SK-N-SH treated with all-trans-retinoic acid at 6 μM for 48 hours (cell line): Measurements from ENCODE around the gene TET3.

ENCODE experiments used
- ATAC-seq: fragments of 200-7000 bp; cut with Tn5 transposase; 3 replicates; pipeline ENCODE4 v1.9.1; 2020; ENCODE audit warnings: mild to moderate bottlenecking, moderate library complexity
- ARNTL ChIP-seq: fragments of 450-650 bp; formaldehyde crosslinking; IDR thresholded peaks from 2 replicates; pipeline ENCODE4 v1.5.0; 2020; ENCODE audit warnings: low read depth, mild to moderate bottlenecking, moderate library complexity, borderline replicate concordance
- BACH2 ChIP-seq: fragments of 250-450 bp; sonication (Bioruptor Pico); IDR thresholded peaks from 2 replicates; pipeline ENCODE4 v1.9.0; 2021; ENCODE audit warnings: mild to moderate bottlenecking, borderline replicate concordance
- CREB5 ChIP-seq: fragments of 250-450 bp; sonication (Bioruptor Pico); IDR thresholded peaks from 2 replicates; pipeline ENCODE4 v1.5.1; 2020; ENCODE audit warnings: low read depth, mild to moderate bottlenecking, moderate library complexity
- CSDC2 ChIP-seq: fragments of 250-450 bp; sonication (Bioruptor Pico); IDR thresholded peaks from 2 replicates; pipeline ENCODE4 v1.5.0; 2020; ENCODE audit warnings: mild to moderate bottlenecking, moderate library complexity
- ESRRG ChIP-seq: fragments of 250-450 bp; sonication (Bioruptor Pico); IDR thresholded peaks from 2 replicates; pipeline ENCODE4 v1.6.1; 2021; ENCODE audit warnings: mild to moderate bottlenecking
- GLIS3 ChIP-seq: fragments of 250-450 bp; sonication (Bioruptor Pico); IDR thresholded peaks from 2 replicates; pipeline ENCODE4 v1.5.0; 2020; ENCODE audit warnings: mild to moderate bottlenecking, moderate library complexity
- ISL1 ChIP-seq: fragments of 250-450 bp; sonication (Bioruptor Pico); IDR thresholded peaks from 2 replicates; pipeline ENCODE4 v2.1.2; 2022; ENCODE audit warnings: mild to moderate bottlenecking, moderate library complexity
- OSR1 ChIP-seq: fragments of 250-450 bp; sonication (Bioruptor Pico); IDR thresholded peaks from 2 replicates; pipeline ENCODE4 v1.8.0; 2022; ENCODE audit warnings: moderate library complexity, mild to moderate bottlenecking, inconsistent platforms
- PATZ1 ChIP-seq: fragments of 250-450 bp; sonication (Bioruptor Pico); IDR thresholded peaks from 2 replicates; pipeline ENCODE4 v1.8.0; 2020; ENCODE audit warnings: mild to moderate bottlenecking, moderate library complexity, borderline replicate concordance
- PPARA ChIP-seq: fragments of 250-450 bp; sonication (Bioruptor Pico); IDR thresholded peaks from 2 replicates; pipeline ENCODE4 v1.5.0; 2020; ENCODE audit warnings: mild to moderate bottlenecking, borderline replicate concordance
- RARB ChIP-seq: fragments of 250-450 bp; sonication (Bioruptor Pico); IDR thresholded peaks from 2 replicates; pipeline ENCODE4 v1.8.0; 2021; ENCODE audit warnings: mild to moderate bottlenecking, moderate library complexity
- SNAI2 ChIP-seq: fragments of 250-450 bp; sonication (Bioruptor Pico); IDR thresholded peaks from 2 replicates; pipeline ENCODE4 v1.5.0; 2020; ENCODE audit warnings: mild to moderate bottlenecking, moderate library complexity
- TCF4 ChIP-seq: fragments of 250-450 bp; sonication (Bioruptor Pico); IDR thresholded peaks from 2 replicates; pipeline ENCODE4 v1.8.0; 2021; ENCODE audit warnings: mild to moderate bottlenecking, moderate library complexity, borderline replicate concordance
- TOX ChIP-seq: fragments of 250-450 bp; sonication (Bioruptor Pico); IDR thresholded peaks from 2 replicates; pipeline ENCODE4 v1.8.0; 2021; ENCODE audit warnings: mild to moderate bottlenecking, moderate library complexity, borderline replicate concordance
- TSHZ2 ChIP-seq: fragments of 250-450 bp; sonication (Bioruptor Pico); IDR thresholded peaks from 2 replicates; pipeline ENCODE4 v1.5.0; 2020; ENCODE audit warnings: mild to moderate bottlenecking, moderate library complexity
- ZC3H10 ChIP-seq: fragments of 250-450 bp; sonication (Bioruptor Pico); IDR thresholded peaks from 2 replicates; pipeline ENCODE4 v1.5.1; 2021; ENCODE audit warnings: mild to moderate bottlenecking, moderate library complexity
- ZFP3 ChIP-seq: fragments of 250-450 bp; sonication (Bioruptor Pico); IDR thresholded peaks from 2 replicates; pipeline ENCODE4 v1.5.0; 2020; ENCODE audit warnings: mild to moderate bottlenecking, moderate library complexity
- ZFP30 ChIP-seq: fragments of 450-650 bp; formaldehyde crosslinking; IDR thresholded peaks from 2 replicates; pipeline ENCODE4 v1.5.0; 2022; ENCODE audit warnings: mild to moderate bottlenecking, moderate library complexity
- ZNF70 ChIP-seq: fragments of 450-650 bp; formaldehyde crosslinking; IDR thresholded peaks from 2 replicates; pipeline ENCODE4 v1.5.0; 2020; ENCODE audit warnings: mild to moderate bottlenecking, moderate library complexity
- TF ChIP-seq, protein P1 (sequence below): fragments of 250-450 bp; sonication (Bioruptor Pico); IDR thresholded peaks from 2 replicates; pipeline ENCODE4 v1.5.1; 2021; ENCODE audit warnings: mild to moderate bottlenecking, moderate library complexity
- TF ChIP-seq, protein P2 (sequence below): fragments of 250-450 bp; sonication (Bioruptor Pico); IDR thresholded peaks from 2 replicates; pipeline ENCODE4 v1.8.0; 2021; ENCODE audit warnings: low read depth, mild to moderate bottlenecking, moderate library complexity, borderline replicate concordance

Gene TET3

DNA sequence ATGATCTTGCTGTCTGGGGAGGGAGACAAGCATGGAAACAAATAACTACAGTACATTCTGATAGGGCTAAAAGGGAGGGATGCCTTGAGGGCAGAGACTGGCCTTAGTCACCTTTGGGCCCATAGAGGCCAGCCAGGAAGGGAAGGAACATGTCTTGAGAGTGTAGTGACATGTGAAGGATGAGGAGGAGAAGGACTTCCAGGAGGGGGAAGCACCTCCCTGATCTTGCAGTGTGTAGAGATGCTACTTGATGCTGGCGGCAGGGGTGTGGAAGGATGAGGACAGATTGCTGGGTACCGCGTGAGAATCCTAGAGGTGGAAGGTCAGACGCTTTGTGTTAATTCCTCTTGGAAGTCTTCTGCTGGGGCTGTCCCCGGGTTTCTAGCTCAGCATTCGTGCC is 13.1 kb downstream of the TET3 start:
- TF ChIP-seq TCF4 (CRISPR knock-in tag): no peak
- TF ChIP-seq ARNTL (CRISPR knock-in tag): no peak
- no peak for TF ChIP-seq CREB5 (CRISPR knock-in tag)
- no peak for TF ChIP-seq TOX (CRISPR knock-in tag)
- TF ChIP-seq, protein P1, sequence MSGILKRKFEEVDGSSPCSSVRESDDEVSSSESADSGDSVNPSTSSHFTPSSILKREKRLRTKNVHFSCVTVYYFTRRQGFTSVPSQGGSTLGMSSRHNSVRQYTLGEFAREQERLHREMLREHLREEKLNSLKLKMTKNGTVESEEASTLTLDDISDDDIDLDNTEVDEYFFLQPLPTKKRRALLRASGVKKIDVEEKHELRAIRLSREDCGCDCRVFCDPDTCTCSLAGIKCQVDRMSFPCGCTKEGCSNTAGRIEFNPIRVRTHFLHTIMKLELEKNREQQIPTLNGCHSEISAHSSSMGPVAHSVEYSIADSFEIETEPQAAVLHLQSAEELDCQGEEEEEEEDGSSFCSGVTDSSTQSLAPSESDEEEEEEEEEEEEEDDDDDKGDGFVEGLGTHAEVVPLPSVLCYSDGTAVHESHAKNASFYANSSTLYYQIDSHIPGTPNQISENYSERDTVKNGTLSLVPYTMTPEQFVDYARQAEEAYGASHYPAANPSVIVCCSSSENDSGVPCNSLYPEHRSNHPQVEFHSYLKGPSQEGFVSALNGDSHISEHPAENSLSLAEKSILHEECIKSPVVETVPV: no peak
- TF ChIP-seq, protein P2, sequence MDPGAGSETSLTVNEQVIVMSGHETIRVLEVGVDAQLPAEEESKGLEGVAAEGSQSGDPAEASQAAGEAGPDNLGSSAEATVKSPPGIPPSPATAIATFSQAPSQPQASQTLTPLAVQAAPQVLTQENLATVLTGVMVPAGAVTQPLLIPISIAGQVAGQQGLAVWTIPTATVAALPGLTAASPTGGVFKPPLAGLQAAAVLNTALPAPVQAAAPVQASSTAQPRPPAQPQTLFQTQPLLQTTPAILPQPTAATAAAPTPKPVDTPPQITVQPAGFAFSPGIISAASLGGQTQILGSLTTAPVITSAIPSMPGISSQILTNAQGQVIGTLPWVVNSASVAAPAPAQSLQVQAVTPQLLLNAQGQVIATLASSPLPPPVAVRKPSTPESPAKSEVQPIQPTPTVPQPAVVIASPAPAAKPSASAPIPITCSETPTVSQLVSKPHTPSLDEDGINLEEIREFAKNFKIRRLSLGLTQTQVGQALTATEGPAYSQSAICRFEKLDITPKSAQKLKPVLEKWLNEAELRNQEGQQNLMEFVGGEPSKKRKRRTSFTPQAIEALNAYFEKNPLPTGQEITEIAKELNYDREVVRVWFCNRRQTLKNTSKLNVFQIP (CRISPR knock-in tag): no peak
- TF ChIP-seq ZC3H10: no peak
- no peak for TF ChIP-seq ESRRG (CRISPR knock-in tag)
- no peak for TF ChIP-seq BACH2 (CRISPR knock-in tag)
- no peak for TF ChIP-seq OSR1
- TF ChIP-seq TSHZ2 (CRISPR knock-in tag): no peak
- TF ChIP-seq CSDC2: no peak
- no peak for TF ChIP-seq ZNF70
- no peak for TF ChIP-seq ZFP3 (CRISPR knock-in tag)
- TF ChIP-seq ZFP30 (CRISPR knock-in tag): no peak
- TF ChIP-seq PPARA (CRISPR knock-in tag): no peak
- TF ChIP-seq ISL1 (CRISPR knock-in tag): no peak
- no peak for ATAC-seq

- no peak for ATAC-seq
- no peak for TF ChIP-seq CSDC2
- TF ChIP-seq PATZ1 (CRISPR knock-in tag): no peak
- no peak for TF ChIP-seq RARB (CRISPR knock-in tag)
- TF ChIP-seq GLIS3 (CRISPR knock-in tag): no peak
- TF ChIP-seq BACH2 (CRISPR knock-in tag): no peak
- TF ChIP-seq TCF4 (CRISPR knock-in tag): no peak
- TF ChIP-seq ISL1 (CRISPR knock-in tag): no peak
- TF ChIP-seq ESRRG (CRISPR knock-in tag): no peak
- no peak for TF ChIP-seq ZNF70
Observed at GRCh38 chr2:73998451-73998850, 13.7 kb downstream of the TET3 start.

DNA sequence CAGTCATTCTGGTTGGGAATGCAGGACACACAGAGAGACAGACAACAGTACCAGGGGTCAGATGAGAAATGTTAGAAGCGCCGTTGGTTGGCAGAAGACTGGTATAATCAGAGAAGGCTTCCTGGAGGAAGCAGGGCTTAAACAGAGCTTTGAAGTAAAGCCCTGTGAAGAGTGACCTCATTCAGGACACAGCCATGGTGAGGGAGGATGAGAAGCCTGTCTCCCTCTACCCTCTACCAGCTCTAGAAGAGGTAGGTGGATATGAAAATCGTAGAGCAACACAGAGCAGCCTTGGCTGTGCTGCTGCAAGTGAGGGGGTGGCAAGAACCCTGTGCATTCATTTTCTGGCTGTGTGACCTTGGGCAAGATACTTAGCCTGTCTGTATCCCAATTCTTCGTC is 14.2 kb downstream of the TET3 start:
- TF ChIP-seq SNAI2 (CRISPR knock-in tag) (no peak), TOX (CRISPR knock-in tag) (no peak), ZFP3 (CRISPR knock-in tag) (no peak), ZC3H10 (no peak), BACH2 (CRISPR knock-in tag) (no peak), OSR1 (no peak), RARB (CRISPR knock-in tag) (no peak), ZNF70 (no peak)
- TF ChIP-seq, protein P2 (CRISPR knock-in tag): no peak
- TF ChIP-seq, protein P1: no peak
- ATAC-seq: no peak
